Measurements from ENCODE around the gene SIT1. TPM values are rescaled to one million over a fixed set of nuclear protein-coding genes. Genes with fewer than 3 reads are reported as not detected.

SIT1 gene
- total RNA-seq, 1 experiment from 2014 or later: not detected

DNA sequence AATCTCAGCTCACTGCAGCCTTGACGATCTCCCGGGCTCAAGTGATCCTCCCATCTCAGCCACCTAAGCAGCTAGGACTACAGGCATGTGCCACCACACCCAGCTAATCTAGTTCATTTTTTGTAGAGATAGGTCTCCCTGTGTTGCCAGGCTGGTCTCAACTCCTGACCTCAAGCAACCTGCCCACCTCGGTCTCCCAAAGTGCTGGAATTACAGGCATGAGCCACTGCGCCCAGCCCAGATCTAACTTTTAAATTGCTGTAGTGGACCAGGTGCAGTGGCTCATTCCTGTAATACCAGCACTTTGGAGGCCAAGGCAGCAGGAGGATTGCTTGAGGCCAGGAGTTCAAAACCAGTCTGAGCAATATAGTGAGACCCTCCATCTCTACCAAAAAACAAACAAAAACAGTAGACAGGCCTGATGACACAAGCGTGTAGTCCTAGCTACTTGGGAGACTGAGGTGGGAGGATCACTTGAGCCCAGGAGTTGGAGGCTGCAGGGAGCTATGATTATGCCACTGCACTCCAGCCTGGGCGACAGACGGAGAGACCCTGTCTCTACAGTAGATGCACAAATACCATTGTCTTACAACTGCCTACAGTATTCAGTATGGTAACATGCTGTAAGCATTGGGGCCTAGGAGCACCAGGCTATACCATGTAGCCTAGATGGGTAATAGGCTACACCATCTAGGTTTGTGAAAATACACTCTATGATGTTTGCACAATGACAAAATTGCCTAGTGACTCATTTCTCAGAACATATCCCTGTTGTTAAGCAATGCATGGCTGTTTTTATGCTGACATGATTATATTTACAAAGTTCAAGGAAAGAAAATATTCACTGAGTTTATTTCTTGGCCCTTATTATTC lies 1.5 kb upstream of the SIT1 start:
- intact Hi-C loops (cut with micrococcal nuclease; ENCODE audit: unreplicated experiment): loop anchor here (10.0 kb wide), 1 partner anchor 163 kb away; the partner anchor contains the start of genes HINT2 and SPAG8
- POLR2A ChIA-PET: interaction anchor here (0.6 kb wide), 1 partner anchor 44 kb away, joined by 4 read pairs; no protein-coding TSS in a partner anchor

DNA sequence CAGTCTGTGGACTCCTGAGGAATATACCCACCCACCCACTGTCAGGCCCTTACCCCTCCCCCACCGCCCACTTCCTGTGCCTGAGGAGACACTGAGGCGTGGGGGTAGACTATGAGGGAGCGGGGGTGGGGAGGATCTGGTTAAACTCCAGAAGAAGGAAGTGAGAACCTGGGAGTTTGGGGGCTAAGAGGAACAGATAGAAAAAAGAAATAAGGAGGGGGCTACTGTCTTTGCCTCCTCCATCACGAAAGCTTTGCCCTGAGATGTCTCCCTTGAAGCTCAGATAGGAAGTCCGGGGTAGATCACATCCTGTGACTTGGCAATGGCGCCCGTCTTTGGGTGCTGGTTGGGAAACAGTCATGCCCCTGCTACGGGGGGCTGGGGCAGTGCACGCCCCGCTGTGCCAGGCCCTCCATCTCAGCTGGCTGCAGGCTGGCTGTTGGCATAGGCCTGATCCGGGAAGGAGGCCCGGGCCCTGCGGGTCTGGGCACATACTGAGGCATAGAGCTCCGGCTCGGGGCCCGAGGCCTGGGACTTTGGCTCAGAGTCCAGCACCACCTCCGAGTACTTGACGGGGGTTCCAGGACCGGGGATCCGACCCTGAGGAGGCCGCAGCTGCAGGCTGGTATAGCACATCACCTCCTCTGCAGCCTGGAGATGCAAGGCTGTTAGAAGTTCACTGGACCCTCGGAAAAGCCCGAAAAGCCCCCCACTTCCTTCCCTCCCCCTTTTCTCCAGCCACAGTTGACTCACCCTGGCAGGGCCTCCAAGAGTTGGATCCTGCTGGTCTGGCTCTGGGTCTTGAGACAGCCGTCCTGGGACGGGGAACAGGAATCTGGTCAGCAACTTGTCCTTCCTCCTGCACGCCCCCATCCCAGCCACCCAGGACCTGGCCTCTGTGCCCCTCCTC lies 1.0 kb downstream of the SIT1 start:
- H3K4me1 ChIP-seq (ENCODE audit: control insufficient read depth, insufficient read depth, low read length): peaks cover 12% of the 10 kb centered on the region
- ChIA-PET POLR2A (interaction anchor here (0.9 kb wide), 1 partner anchor 68 kb away, joined by 3 read pairs; no protein-coding TSS in a partner anchor), CTCF (no interaction called here)
- no peaks in the 10 kb centered on the region for H3K27me3 ChIP-seq (ENCODE audit: control insufficient read depth, insufficient read depth, low read length)
- intact Hi-C loops (cut with micrococcal nuclease; ENCODE audit: unreplicated experiment): loop anchor here (10.0 kb wide), 1 partner anchor 165 kb away; the partner anchor contains the start of genes HINT2 and SPAG8
- no peak for DNase-seq (ENCODE audit: low read depth, low spot score)
- ATAC-seq: no peak
- TF ChIP-seq SIN3A (IDR thresholded peaks at IDR 0.05; ENCODE audit: borderline replicate concordance, insufficient read depth, low read depth, low read length) (no peak), POLR2AphosphoS5 (IDR thresholded peaks at IDR 0.05; ENCODE audit: low read depth, low read length) (no peak), TCF7L2 (IDR thresholded peaks at IDR 0.05; ENCODE audit: low read depth, low read length) (no peak)
- TF ChIP-seq, protein P1, sequence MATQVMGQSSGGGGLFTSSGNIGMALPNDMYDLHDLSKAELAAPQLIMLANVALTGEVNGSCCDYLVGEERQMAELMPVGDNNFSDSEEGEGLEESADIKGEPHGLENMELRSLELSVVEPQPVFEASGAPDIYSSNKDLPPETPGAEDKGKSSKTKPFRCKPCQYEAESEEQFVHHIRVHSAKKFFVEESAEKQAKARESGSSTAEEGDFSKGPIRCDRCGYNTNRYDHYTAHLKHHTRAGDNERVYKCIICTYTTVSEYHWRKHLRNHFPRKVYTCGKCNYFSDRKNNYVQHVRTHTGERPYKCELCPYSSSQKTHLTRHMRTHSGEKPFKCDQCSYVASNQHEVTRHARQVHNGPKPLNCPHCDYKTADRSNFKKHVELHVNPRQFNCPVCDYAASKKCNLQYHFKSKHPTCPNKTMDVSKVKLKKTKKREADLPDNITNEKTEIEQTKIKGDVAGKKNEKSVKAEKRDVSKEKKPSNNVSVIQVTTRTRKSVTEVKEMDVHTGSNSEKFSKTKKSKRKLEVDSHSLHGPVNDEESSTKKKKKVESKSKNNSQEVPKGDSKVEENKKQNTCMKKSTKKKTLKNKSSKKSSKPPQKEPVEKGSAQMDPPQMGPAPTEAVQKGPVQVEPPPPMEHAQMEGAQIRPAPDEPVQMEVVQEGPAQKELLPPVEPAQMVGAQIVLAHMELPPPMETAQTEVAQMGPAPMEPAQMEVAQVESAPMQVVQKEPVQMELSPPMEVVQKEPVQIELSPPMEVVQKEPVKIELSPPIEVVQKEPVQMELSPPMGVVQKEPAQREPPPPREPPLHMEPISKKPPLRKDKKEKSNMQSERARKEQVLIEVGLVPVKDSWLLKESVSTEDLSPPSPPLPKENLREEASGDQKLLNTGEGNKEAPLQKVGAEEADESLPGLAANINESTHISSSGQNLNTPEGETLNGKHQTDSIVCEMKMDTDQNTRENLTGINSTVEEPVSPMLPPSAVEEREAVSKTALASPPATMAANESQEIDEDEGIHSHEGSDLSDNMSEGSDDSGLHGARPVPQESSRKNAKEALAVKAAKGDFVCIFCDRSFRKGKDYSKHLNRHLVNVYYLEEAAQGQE (IDR thresholded peaks at IDR 0.05; ENCODE audit: insufficient read depth in 1 of 2, low read depth in 2 of 2, low read length in 1 of 2): no peak
- TF ChIP-seq, protein P2, sequence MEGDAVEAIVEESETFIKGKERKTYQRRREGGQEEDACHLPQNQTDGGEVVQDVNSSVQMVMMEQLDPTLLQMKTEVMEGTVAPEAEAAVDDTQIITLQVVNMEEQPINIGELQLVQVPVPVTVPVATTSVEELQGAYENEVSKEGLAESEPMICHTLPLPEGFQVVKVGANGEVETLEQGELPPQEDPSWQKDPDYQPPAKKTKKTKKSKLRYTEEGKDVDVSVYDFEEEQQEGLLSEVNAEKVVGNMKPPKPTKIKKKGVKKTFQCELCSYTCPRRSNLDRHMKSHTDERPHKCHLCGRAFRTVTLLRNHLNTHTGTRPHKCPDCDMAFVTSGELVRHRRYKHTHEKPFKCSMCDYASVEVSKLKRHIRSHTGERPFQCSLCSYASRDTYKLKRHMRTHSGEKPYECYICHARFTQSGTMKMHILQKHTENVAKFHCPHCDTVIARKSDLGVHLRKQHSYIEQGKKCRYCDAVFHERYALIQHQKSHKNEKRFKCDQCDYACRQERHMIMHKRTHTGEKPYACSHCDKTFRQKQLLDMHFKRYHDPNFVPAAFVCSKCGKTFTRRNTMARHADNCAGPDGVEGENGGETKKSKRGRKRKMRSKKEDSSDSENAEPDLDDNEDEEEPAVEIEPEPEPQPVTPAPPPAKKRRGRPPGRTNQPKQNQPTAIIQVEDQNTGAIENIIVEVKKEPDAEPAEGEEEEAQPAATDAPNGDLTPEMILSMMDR (IDR thresholded peaks at IDR 0.05): no peak
- no TSS peak for BruUV-seq (replicated peaks)
- in situ Hi-C loops (cut with HindIII; ENCODE audit: low pct_unique_long_range_greater_than_20kb, low sequenced_read_pairs): no loop called here
- no peak overlapping the region for H3K4me3 ChIP-seq (ENCODE audit: low read depth in 2 of 2, low read length in 2 of 2)
- no peaks in the 10 kb centered on the region for H3K36me3 ChIP-seq (ENCODE audit: control insufficient read depth, insufficient read depth, low read length)
- H3K27ac ChIP-seq (ENCODE audit: low read length): no peak overlapping the region
- H3K9me3 ChIP-seq (ENCODE audit: control insufficient read depth, insufficient read depth, low read depth, low read length): no peaks in the 10 kb centered on the region

More for the DNA sequence above, 1.5 kb upstream of the SIT1 start:
- CTCF ChIA-PET: no interaction called here
- H3K36me3 ChIP-seq (ENCODE audit: control insufficient read depth, insufficient read depth, low read length): no peaks in the 10 kb centered on the region
- no peak for TF ChIP-seq SIN3A (IDR thresholded peaks at IDR 0.05; ENCODE audit: borderline replicate concordance, insufficient read depth, low read depth, low read length)
- TF ChIP-seq POLR2AphosphoS5 (IDR thresholded peaks at IDR 0.05; ENCODE audit: low read depth, low read length): no peak
- TF ChIP-seq, protein P1 (IDR thresholded peaks at IDR 0.05; ENCODE audit: insufficient read depth in 1 of 2, low read depth in 2 of 2, low read length in 1 of 2): no peak
- no peak for TF ChIP-seq TCF7L2 (IDR thresholded peaks at IDR 0.05; ENCODE audit: low read depth, low read length)
- no peaks in the 10 kb centered on the region for H3K9me3 ChIP-seq (ENCODE audit: control insufficient read depth, insufficient read depth, low read depth, low read length)
- BruUV-seq (replicated peaks): no TSS peak
- DNase-seq (ENCODE audit: low read depth, low spot score) (no peak), ATAC-seq (peak; percentile 44)
- peaks cover 6% of the 10 kb centered on the region for H3K4me1 ChIP-seq (ENCODE audit: control insufficient read depth, insufficient read depth, low read length)
- no peak overlapping the region for H3K27ac ChIP-seq (ENCODE audit: low read length)
- no peaks in the 10 kb centered on the region for H3K27me3 ChIP-seq (ENCODE audit: control insufficient read depth, insufficient read depth, low read length)
- in situ Hi-C loops (cut with HindIII; ENCODE audit: low pct_unique_long_range_greater_than_20kb, low sequenced_read_pairs): no loop called here
- no peak overlapping the region for H3K4me3 ChIP-seq (ENCODE audit: low read depth in 2 of 2, low read length in 2 of 2)

All from Panc1 (cell line).